Measurements from ENCODE around the gene PTPN23.
"Not testable (repeated sequence)": the region's sequence is repeated elsewhere in the genome, so short reads cannot be mapped to it uniquely, and the experiment has no call there.

The PTPN23 gene, protein sequence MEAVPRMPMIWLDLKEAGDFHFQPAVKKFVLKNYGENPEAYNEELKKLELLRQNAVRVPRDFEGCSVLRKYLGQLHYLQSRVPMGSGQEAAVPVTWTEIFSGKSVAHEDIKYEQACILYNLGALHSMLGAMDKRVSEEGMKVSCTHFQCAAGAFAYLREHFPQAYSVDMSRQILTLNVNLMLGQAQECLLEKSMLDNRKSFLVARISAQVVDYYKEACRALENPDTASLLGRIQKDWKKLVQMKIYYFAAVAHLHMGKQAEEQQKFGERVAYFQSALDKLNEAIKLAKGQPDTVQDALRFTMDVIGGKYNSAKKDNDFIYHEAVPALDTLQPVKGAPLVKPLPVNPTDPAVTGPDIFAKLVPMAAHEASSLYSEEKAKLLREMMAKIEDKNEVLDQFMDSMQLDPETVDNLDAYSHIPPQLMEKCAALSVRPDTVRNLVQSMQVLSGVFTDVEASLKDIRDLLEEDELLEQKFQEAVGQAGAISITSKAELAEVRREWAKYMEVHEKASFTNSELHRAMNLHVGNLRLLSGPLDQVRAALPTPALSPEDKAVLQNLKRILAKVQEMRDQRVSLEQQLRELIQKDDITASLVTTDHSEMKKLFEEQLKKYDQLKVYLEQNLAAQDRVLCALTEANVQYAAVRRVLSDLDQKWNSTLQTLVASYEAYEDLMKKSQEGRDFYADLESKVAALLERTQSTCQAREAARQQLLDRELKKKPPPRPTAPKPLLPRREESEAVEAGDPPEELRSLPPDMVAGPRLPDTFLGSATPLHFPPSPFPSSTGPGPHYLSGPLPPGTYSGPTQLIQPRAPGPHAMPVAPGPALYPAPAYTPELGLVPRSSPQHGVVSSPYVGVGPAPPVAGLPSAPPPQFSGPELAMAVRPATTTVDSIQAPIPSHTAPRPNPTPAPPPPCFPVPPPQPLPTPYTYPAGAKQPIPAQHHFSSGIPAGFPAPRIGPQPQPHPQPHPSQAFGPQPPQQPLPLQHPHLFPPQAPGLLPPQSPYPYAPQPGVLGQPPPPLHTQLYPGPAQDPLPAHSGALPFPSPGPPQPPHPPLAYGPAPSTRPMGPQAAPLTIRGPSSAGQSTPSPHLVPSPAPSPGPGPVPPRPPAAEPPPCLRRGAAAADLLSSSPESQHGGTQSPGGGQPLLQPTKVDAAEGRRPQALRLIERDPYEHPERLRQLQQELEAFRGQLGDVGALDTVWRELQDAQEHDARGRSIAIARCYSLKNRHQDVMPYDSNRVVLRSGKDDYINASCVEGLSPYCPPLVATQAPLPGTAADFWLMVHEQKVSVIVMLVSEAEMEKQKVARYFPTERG (N-terminal part only)

DNA sequence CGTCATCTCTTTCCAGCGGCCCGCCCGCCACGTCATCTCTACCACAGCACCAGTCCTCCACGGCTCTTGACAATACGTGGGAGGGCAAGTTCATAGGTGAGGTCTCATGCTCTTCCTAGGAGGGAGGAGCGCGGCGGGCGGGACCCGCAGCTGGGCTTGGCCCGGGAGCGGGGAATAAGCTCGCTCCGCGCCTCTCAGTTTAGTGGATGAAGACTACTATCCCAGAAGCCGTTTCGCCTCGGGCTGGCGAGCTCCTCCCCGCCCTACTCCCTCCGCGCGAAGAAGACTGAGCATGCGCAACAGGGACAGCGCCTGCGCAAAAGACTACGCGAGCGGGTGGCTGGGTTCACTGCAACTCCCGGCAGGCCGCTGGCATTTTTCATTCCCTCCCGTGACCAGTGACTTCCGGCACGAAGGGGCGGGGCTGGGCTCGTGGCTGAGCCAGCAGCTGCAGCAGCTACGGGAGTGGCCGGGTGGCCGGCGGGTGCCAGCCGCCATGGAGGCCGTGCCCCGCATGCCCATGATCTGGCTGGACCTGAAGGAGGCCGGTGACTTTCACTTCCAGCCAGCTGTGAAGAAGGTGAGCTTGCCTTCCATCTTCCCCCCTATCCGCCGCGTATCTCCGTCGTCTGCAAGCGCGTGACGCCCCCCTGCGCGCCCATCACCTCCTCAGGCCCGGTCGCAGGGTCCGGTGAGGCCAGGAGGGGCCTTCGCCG is at the start of gene PTPN23:
TSS of gene PTPN23 (plus strand) at position 421 of the 716 bp plus-strand sequence. CDS start at position 497, 76 bp downstream.
- peak; percentile 97 for DNase-seq (ENCODE audit: low read depth)

DNA sequence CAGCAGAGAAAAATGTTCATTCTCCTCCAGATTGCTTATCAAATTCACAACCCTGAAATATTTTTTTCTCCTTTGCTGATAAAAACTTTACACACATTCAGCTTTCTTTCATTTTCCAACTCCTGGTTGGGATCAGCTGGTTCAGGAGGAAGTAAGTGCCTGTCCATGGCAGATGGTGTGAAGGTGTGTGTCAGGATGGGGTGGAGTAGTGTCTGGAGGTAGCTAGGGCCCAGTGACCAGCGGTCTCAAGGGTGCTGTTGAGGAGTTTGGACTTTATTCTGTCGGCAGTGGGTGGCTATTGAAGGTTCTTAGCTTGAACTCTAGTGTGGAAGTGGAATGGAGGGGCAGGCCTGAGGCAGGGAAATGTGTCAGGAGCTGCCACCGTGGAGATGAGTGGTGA is 46.9 kb upstream of the PTPN23 start:
- no peak for DNase-seq (ENCODE audit: low read depth)

DNA sequence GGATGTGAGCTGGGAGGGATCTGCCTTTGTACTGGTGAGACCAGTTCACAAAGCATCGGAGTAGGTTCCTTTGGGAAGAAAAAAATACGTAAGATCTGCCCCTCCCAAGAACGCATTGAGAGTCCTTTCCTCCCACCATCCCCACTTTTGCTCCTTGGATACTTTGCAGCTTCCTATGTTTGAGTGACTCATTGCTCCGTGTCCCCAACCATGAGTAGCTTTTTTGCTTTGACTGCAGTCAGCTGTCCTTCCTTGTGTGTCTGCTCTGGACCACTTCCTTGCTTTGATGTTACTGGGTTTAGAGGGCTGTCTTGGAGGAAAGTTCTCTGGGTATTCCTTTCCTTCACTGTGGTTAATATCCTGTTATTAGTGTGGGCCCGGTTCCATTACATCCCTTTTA is 43.2 kb upstream of the PTPN23 start:
- DNase-seq (ENCODE audit: low read depth) = no peak

DNA sequence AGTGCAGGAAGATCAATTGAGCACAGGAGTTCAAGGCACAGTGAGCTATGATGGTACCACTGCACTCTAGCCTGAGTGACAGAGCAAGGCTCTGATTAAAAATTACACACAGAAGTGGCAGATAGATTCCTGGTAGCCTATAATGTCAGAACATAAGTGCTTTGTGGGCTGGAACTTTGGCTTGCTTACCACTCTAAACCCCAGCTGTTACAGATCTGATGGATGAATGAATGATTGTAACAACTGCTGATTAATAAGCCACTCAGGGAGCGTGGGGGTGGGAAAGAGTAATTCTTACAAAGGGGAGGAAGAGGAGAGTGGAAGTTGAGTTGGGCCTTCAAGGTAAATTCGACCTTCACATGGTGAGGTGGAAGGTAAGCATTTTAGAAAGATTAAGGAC is 40.9 kb upstream of the PTPN23 start:
- DNase-seq (ENCODE audit: low read depth) = no peak

DNA sequence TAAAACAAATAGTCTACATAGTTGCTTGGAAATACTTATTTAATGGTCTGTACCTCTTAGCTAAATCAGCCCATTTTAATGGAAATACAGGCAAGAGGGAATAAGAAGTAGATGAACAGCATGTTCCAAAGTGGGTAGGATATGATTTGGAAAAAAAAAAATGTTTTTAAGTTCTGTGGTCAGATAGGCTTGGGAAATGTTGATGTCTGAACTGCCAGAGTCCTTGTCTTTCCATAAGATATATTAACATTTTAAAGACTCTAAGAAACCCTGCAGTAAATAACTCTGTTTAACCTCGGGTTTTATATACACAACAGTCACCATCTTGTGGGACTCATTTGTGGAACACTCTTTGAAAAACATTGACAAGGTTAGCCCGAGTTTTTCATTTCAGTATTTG is 40.0 kb upstream of the PTPN23 start:
- DNase-seq (ENCODE audit: low read depth) = no peak

DNA sequence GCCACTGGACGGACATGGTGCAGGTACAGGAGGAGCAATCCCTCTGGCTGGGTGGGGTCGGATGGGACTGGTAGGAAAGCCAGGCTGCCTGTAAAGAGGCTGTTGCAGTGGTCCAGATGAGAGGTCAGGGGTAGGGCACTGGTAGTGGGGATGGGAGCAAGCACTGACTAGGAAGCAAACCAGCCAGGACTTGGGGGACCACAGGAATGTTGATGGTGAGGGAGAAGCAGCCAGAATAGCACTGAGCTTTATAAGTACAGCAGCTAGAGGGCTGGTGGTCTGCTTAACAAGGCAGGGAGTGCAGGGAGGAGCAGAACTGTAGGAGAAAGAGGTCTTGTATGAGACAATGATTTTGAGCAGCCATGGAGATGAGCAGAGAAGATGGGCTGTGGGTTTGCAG is 38.7 kb upstream of the PTPN23 start:
- DNase-seq (ENCODE audit: low read depth) = no peak

DNA sequence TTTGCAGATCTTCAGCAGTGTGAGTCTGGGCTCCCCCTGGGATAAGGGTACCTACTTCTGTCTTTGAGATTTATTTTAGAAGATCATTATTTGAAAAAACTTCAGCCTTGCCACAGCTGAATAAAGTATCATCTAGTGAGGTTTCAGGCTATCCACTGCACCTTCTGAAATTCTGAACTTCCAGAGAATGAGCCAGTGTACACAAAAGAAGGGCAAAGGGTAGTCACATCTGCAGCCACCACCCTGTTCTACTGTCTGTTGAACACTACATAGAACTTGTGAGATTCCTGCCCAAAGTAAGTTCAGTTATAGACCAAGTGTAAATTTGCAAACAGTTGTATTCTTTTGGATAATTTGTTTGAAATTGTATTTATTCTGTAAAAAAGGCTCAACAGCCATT is 38.0 kb upstream of the PTPN23 start:
- DNase-seq (ENCODE audit: low read depth) = no peak

DNA sequence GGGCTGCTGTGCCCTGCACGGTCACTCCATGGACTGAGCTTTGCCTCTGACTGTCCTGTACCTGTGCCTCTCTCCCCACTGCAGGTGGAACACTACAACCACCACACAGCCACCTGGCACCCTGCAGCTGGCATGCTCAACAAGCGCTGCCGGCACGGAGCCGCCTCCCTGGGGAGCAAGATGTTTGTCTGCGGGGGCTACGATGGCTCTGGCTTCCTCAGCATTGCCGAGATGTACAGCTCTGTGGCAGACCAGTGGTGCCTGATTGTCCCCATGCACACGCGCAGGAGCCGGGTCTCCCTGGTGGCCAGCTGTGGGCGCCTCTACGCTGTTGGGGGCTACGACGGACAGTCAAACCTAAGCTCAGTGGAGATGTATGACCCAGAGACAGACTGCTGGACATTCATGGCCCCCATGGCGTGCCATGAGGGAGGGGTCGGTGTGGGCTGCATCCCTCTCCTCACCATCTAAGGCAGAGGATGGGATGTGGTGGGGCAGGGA is 37.3 kb upstream of the PTPN23 start:
- no peak for DNase-seq (ENCODE audit: low read depth)

DNA sequence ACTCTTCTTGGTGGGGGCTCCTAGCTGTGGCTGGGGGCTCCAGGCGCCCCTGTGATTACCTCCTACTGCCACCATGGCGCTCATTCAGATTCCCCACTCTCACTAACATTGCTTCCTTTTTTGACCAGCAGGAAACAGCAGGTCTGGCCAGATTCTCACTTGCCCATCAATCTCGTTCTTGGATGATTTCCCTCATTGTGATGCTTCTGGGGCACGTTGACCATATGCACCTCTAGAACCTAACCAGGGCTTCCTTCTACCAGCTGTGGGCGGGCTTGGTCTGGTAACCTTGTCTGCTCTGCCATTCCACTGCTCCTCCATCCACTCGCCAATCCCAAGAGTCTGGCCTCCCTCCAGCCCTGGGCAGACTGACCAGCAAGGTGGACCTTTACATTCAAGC is 35.9 kb upstream of the PTPN23 start:
- DNase-seq (ENCODE audit: low read depth) = no peak

DNA sequence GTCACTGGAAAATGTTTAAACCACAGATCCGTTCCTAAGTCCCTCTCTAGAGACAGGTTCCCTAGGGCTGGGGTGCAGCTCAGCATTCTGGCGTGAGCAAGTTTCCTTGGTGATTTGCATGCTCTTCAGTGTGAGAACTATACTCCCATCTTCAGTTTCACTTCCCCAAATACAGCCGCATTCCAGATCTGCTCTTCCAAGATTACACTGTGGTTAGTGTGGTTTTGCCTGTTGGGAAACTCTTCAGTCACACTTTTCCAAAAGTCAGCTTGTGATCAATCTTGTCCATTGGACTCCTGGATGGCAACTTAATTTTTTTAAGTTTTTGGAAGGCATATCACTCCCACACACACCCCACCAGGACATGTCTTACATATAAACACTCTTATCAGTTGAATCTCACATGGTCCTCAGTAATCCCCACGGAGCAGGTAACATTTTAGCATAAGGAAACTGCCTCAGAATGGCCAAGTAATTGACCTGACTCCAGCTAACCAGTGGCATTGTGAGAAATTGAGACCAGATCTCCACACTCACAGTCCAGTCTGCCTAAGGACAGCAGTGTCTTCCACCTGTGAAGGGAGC is 33.5 kb upstream of the PTPN23 start:
- DNase-seq (ENCODE audit: low read depth) = no peak

DNA sequence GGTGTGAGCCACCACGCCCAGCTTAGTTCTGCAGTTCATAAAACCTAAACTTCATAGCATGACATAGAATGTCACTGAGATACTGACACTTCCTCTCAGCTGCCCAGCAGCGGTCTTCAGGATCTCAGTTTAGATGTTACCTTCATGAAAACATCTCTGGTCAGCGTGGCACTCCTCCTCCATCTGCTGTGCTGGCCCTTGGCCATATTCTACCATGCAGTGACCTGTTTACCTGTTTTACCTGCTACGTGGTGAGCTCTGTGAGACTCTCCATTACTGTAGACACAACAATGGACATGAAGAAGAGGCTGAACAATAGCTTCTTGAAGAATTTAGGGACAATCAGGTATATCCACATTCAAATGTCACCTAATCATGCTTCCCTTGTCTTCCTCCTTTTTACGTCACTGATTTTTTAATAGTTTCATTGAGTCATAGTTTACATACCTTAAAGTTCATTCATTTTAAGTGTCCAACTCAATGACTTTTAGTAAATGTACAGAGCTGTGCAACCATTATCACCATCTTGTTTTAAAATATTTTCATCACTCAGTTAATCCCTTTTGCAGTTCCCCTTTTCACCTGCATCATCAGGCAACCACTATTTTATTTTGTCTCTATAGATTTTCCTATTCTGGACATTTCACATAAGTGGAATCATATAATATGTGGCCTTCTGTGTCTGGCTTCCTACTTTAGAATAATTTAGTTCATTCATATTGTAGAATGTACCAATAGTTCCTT is 32.2 kb upstream of the PTPN23 start:
- DNase-seq (ENCODE audit: low read depth) = no peak

DNA sequence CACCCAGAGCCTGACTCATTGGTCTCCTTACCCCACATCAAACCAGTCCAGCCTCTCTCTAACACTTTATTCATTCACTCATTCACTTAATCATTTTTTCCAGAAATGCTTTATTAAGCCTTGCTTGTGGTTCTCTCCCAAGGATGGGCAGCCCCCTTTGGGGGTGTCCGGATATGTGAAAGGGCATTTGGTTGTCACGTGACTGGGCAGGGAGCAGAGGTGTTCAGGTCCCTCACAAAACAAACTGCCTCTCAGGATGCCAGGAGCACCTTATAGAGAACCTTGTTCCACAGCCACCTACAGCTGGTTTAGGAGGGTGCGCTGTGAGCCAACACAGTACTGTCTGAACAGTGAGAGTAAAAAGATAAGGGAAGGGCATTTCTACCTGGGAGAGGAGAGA is 25.8 kb upstream of the PTPN23 start:
- no peak for DNase-seq (ENCODE audit: low read depth)

DNA sequence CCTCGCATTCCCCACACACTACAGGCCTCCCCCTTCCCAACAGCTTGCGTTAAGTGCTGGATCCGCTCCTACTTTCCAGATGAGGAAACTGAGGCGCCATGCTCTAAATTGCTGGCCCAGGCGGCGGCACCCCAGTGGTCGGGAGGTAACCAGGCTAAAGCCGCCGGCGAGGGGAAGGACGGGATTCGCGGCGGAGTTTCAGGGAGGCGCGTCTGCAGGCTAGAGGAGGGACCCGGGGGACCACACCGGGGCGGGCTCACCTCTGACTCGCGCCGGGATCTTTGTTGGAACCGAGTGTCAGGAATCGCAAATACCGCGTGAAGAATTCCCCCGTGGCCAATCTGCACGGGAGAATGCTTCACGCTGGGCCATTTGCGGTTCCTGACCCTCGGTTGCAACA is 24.6 kb upstream of the PTPN23 start:
- DNase-seq (ENCODE audit: low read depth) = no peak

DNA sequence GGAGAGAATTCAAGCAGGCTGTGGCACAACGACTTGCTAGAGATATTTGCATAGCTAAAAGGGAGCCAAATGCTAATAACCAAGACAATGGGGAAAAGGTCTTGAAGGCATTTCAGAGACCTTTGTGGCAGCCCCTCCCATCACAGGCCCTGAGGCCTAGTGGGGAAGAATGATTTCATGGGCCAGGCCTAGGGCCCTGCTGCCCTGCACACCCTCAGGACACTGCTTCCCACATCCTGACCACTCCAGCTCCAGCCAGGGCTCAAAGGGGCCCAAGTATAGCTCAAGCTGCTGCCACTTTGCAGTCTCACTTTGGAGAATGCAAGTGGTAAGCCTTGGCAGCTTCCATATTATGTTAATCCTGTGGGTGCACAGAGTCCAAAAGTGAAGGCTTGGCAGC is 21.5 kb upstream of the PTPN23 start:
- no peak for DNase-seq (ENCODE audit: low read depth)

DNA sequence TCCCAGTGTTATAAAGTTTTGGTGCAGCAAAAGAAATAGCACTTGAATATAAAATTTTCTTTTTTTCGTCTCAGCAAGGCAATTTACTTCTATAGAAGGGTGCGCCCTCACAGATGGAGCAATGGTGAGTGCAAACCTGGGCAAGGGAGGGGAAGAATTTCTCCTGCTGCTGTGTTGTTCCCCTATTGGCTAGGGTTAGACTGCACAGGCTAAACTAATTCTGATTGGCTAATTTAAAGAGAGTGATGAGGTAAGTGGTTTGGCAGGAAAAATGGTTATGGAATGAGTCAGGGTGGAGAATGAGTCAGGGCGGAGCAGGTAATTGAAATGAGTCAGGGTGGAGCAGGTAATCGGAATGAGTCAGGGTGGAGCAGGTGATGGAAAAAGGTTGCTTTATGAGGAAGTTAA is 20.7 kb upstream of the PTPN23 start:
- not testable (repeated sequence) for DNase-seq (ENCODE audit: low read depth)

DNA sequence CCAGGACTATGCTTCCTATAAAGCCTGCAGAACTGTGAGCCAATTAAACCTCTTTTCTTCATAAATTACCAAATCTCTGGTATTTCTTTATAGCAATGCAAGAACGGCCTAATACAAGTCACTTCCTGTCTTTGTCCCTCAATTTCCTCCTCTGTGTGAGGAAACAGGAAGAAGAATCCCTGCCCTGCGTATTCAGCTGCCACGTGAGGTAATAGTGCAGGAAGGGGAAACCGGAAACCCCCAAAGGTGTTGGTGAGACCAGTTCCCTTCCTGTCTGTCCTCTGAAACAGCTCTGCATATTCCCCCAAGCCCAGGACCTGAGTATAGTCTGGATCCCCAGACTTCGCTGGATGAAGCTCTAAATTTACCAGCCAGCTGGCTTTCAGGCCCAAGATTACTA is 18.1 kb upstream of the PTPN23 start:
- no peak for DNase-seq (ENCODE audit: low read depth)

DNA sequence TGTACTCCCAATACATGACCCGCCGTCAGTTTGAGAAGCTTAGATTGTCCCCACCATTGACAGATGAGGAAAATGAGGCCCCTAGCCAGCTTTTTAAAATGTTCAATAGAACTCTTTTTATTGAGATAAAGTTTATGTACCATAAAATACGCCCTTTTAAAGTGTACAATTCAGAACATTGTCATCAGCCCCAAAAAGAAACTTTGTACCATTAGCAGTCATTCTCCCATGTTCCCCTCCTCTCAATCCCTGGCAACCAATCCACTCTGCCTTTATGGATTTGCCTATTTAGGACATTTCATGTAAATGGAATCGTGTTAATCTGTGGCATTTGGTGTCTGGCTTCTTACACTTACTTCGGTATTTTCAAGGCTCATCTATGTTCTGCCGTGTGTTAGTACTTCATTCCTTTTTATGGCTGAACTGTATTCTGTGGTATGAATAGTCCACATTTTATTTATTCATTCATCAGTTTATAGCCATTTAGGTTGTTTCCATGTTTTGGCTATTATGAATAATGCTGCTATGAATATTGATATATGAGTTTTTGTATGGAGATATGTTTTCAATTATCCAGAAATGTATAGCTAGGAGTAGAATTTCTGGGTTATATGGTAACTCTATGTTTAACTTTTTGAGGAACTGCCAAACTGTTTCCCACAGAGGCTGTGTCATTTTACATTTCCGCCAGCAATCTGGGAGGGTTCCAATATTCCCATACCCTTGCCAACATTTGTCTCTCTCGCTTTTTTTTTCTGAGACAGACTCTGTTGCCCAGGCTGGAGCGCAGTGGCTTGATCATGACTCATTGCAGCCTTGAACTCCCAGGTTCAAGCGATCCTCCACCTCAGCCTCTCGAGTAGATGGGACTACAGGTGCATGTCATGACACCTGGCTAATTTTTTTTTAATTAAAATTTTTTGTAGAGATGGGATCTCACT is 15.3 kb upstream of the PTPN23 start:
- no peak for DNase-seq (ENCODE audit: low read depth)

DNA sequence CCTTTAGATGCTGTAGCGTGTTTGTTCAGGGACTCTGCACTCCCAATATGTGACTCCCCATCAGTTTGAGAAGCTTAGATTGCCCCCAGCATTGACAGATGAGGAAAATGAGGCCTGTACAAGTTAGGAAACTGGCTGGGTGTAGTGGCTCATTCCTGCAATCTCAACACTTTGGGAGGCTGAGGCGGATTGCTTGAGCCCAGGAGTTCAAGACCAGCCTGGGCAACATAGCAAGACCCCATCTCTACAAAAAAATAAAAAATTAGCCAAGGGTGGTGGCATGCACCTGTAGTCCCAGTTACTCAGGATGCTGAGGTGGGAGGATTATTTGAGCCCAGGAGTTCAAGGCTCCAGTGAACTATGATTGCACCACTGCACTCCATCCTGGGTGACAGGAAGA is 14.0 kb upstream of the PTPN23 start:
- DNase-seq (ENCODE audit: low read depth) = no peak

DNA sequence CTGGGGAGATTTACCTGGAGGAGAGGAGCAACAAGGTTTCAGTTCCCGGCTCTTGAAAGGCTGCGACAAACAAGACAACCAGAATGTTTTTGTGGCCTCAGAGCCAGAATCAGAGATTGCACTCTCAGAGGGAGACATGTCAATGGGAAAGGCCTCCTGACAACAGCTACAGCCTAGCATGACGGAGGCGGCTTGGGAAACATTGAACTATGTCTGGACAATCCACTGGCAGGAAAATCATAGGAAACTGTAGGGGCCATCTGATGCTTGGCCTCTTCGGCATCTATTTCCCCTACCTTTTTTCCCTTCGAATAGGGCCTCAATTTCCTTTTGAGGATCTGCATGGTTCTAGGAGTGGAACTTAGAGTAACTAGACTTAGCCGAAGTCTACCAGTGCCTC is 13.2 kb upstream of the PTPN23 start:
- no peak for DNase-seq (ENCODE audit: low read depth)

Measured in stimulated activated CD8-positive, alpha-beta memory T cell treated with anti-CD3 and anti-CD28 coated beads, Interleukin-15, amount 100 ng/mL, for 1 hour (primary cell).